Transverse colon (tissue), 4 donors: Measurements from ENCODE around the gene MRPL10. TPM values are rescaled to one million over a fixed set of nuclear protein-coding genes. Genes with fewer than 3 reads are reported as not detected.

Experiments used
- DNase-seq: peaks from one replicate; pipeline ENCODE4 v3.0.0-alpha.2; 2019
- H3K27ac ChIP-seq, 4 donors: fragments of 200-600 bp; sonication (generic); 2 replicates each; pipeline ENCODE4 v1.5.1; 2016 to 2018; ENCODE audit warnings: inconsistent platforms in 4 of 4
- H3K27me3 ChIP-seq: fragments of 200-600 bp; sonication (generic); 2 replicates; pipeline ENCODE4 v1.5.1; 2017; ENCODE audit warnings: inconsistent platforms
- H3K36me3 ChIP-seq, 4 donors: fragments of 200-600 bp; sonication (generic); 2 replicates each; pipeline ENCODE4 v1.5.1; 2017 to 2019; ENCODE audit warnings: inconsistent platforms in 4 of 4
- H3K4me1 ChIP-seq, 4 donors: fragments of 200-600 bp; sonication (generic); 2 replicates each; pipeline ENCODE4 v1.5.1; 2017 to 2020; ENCODE audit warnings: inconsistent platforms in 4 of 4
- H3K4me3 ChIP-seq, 4 donors: fragments of 200-600 bp; sonication (generic); 1 replicate in 1 of 4; 2 replicates in 3 of 4; pipeline versions ENCODE4 v1.5.1 to v1.6.1; 2017 to 2019; ENCODE audit warnings: inconsistent platforms in 4 of 4
- H3K9me3 ChIP-seq, 2 donors: fragments of 200-600 bp; sonication (generic); 2 replicates each; pipeline ENCODE4 v1.5.1; 2017 to 2019; ENCODE audit warnings: inconsistent platforms in 2 of 2
- CTCF ChIP-seq, 5 experiments: fragments of 200-600 bp in 3 of 5; fragments of 450-650 bp in 2 of 5; sonication (generic) in 3 of 5; IDR thresholded peaks; 1 replicate in 2 of 5; 2 replicates in 3 of 5; pipeline ENCODE4 v1.5.1; 2016 to 2017; ENCODE audit warnings: antibody characterized with exemption in 5 of 5, inconsistent platforms in 3 of 5, mild to moderate bottlenecking in 2 of 5, moderate library complexity in 1 of 5
- EP300 ChIP-seq: sonication (generic); formaldehyde crosslinking; IDR thresholded peaks from one replicate; pipeline ENCODE4 v1.6.1; 2017; ENCODE audit warnings: antibody characterized with exemption, low read depth
- POLR2A ChIP-seq: fragments of 450-650 bp; IDR thresholded peaks from one replicate; pipeline ENCODE4 v1.6.1; 2016; ENCODE audit warnings: antibody characterized with exemption, mild to moderate bottlenecking, moderate library complexity
- POLR2AphosphoS5 ChIP-seq, 3 donors: sonication (generic); formaldehyde crosslinking; IDR thresholded peaks; one replicate each; pipeline ENCODE4 v1.6.1; 2016; ENCODE audit warnings: antibody characterized with exemption in 3 of 3
- WGBS, 2 donors: methylation state at CpG; one replicate each; pipeline ENCODE4 v1.1.5; 2018; ENCODE audit warnings: low coverage in 1 of 2; 5-methylcytosine and 5-hydroxymethylcytosine counted together
- in situ Hi-C, 4 donors: fragments of 200-750 bp; cut with MboI; loops; one replicate each; pipeline versions ENCODE4 v1.15.0 to v1.15.1; 2017; ENCODE audit warnings: low sequenced_read_pairs in 3 of 4, low pct_ligation_motif_present in 1 of 4, low pct_unique_long_range_greater_than_20kb in 1 of 4
- intact Hi-C: fragments of 100-400 bp; cut with DNase I; formaldehyde crosslinking; loops from one replicate; pipeline ENCODE4 v1.15.1; 2023; ENCODE audit warnings: low total_unique reads
- total RNA-seq, 4 donors: library from RNA; depleted of rRNA; stranded (reverse); fragments of >200 nt; gene quantifications; one replicate each; pipeline ENCODE4 v1.1.0, GENCODE V29; 2016

The MRPL10 gene
- total RNA-seq, 4 donors from 2014 or later = 12.9 to 41.8 (median 32.0) TPM

- Histone ChIP-seq H3K27ac (no peak overlapping the region), H3K9me3 (no peaks in the 10 kb centered on the region), H3K4me1 (peaks cover 12 to 37% (median 32%) of the 10 kb centered on the region in 4 donors), H3K27me3 (no peaks in the 10 kb centered on the region), H3K4me3 (no peak overlapping the region), H3K36me3 (no peaks in the 10 kb centered on the region)
- in situ Hi-C loops = loop anchor here in 1 of 4 donors (25.0 kb wide), 1 partner anchor 123 kb away; the partner anchor contains the start of genes CDK5RAP3 and PRR15L
- TF ChIP-seq CTCF (IDR thresholded peaks at IDR 0.05) (no peak), POLR2AphosphoS5 (IDR thresholded peaks at IDR 0.05) (no peak), POLR2A (no peak), EP300 (no peak)
- 88% methylated on average over 5 of the region's 5 CpGs; no CpG with 5 or more reads in 1 of the 2 donors for WGBS, 2 donors
- intact Hi-C loops = no loop called here
- no peak for DNase-seq
Observed at GRCh38 chr17:47839071-47839470, 7.7 kb upstream of the MRPL10 start.

GRCh38 chr17:47838636-47839035 lies 7.3 kb upstream of the MRPL10 start:
- WGBS, 2 donors = 93% methylated on average over 10 of the region's 13 CpGs; no CpG with 5 or more reads in 1 of the 2 donors
- Histone ChIP-seq H3K36me3 (no peaks in the 10 kb centered on the region), H3K9me3 (no peaks in the 10 kb centered on the region), H3K27ac (no peak overlapping the region), H3K4me1 (peaks cover 12 to 37% (median 32%) of the 10 kb centered on the region in 4 donors), H3K27me3 (no peaks in the 10 kb centered on the region), H3K4me3 (no peak overlapping the region)
- DNase-seq = peak; percentile 7
- intact Hi-C loops (no loop called here), in situ Hi-C loops (loop anchor here in 1 of 4 donors (25.0 kb wide), 1 partner anchor 124 kb away; the partner anchor contains the start of genes CDK5RAP3 and PRR15L)
- TF ChIP-seq POLR2A (no peak), POLR2AphosphoS5 (IDR thresholded peaks at IDR 0.05) (no peak), CTCF (IDR thresholded peaks at IDR 0.05) (no peak)

- Histone ChIP-seq H3K4me1 (peaks cover 8 to 26% (median 23%) of the 10 kb centered on the region in 4 donors), H3K36me3 (no peaks in the 10 kb centered on the region), H3K27ac (no peak overlapping the region), H3K4me3 (no peak overlapping the region), H3K9me3 (no peaks in the 10 kb centered on the region), H3K27me3 (no peaks in the 10 kb centered on the region)
- whole genome bisulfite sequencing, 2 donors = 84% methylated on average over 13 of the region's 13 CpGs; no CpG with 5 or more reads in 1 of the 2 donors
- in situ Hi-C loops (loop anchor here in 1 of 4 donors (25.0 kb wide), 1 partner anchor 125 kb away; the partner anchor contains the start of genes CDK5RAP3 and PRR15L), intact Hi-C loops (no loop called here)
- no peak for TF ChIP-seq POLR2AphosphoS5 (IDR thresholded peaks at IDR 0.05)
- DNase-seq = no peak
Observed at GRCh38 chr17:47837401-47838039, 6.2 kb upstream of the MRPL10 start.

GRCh38 chr17:47836601-47837000 lies 5.3 kb upstream of the MRPL10 start:
- Histone ChIP-seq H3K4me3 (no peak overlapping the region), H3K4me1 (peaks cover 12 to 23% (median 20%) of the 10 kb centered on the region in 4 donors), H3K27me3 (no peaks in the 10 kb centered on the region), H3K27ac (no peak overlapping the region), H3K9me3 (no peaks in the 10 kb centered on the region), H3K36me3 (no peaks in the 10 kb centered on the region)
- no peak for DNase-seq
- no peak for TF ChIP-seq EP300
- TF ChIP-seq POLR2AphosphoS5 (IDR thresholded peaks at IDR 0.05) = no peak
- no peak for TF ChIP-seq POLR2A
- TF ChIP-seq CTCF (IDR thresholded peaks at IDR 0.05) = no peak
- 81% methylated on average over 6 of the region's 6 CpGs; no CpG with 5 or more reads in 1 of the 2 donors for WGBS, 2 donors
- intact Hi-C loops (no loop called here), in situ Hi-C loops (loop anchor here in 1 of 4 donors (25.0 kb wide), 1 partner anchor 126 kb away; the partner anchor contains the start of genes CDK5RAP3 and PRR15L)
